ENCODE measurements around the gene PFN2.

PFN2 gene

GRCh38 chr3:149917124-149917667, 53.5 kb downstream of the PFN2 start:
- Histone ChIP-seq H3K36me3 (peaks cover 9 to 13% (median 10%) of the 10 kb centered on the region in 3 donors), H3K4me3 (no peak overlapping the region), H3K4me1 (no peaks in the 10 kb centered on the region), H3K27ac (no peak overlapping the region), H3K9me3 (no peaks in the 10 kb centered on the region), H3K27me3 (no peaks in the 10 kb centered on the region)
- no peak for DNase-seq
- TF ChIP-seq CTCF (IDR thresholded peaks at IDR 0.05), result no peak
- intact Hi-C loops (cut with DNase I; ENCODE audit: low total_unique reads), result no loop called here

Data from tibial artery (tissue), 4 donors.